Kidney (tissue), 14 donors: ENCODE results near the gene LRRC43. TPM values are rescaled to one million over a fixed set of nuclear protein-coding genes. Genes with fewer than 3 reads are reported as not detected.

Source experiments
- DNase-seq, 5 donors: peaks; one replicate each; pipeline ENCODE4 v3.0.0-alpha.2; 2013 to 2020
- FAIRE-seq: peaks from 2 replicates; lab custom pipeline; 2012; peaks lifted over from hg19 to GRCh38; lab: Jason Lieb, UNC
- H3K27ac ChIP-seq, 2 donors: one replicate each; pipeline ENCODE4 v1.7.0; 2013; ENCODE audit warnings: low read depth in 2 of 2, low read length in 2 of 2, inconsistent platforms in 1 of 2
- H3K27me3 ChIP-seq: one replicate; pipeline ENCODE4 v1.7.1; 2013; ENCODE audit warnings: low read length, inconsistent platforms; ENCODE audit not compliant: control insufficient read depth, insufficient read depth
- H3K36me3 ChIP-seq, 3 donors: one replicate each; pipeline versions ENCODE4 v1.7.0 to v1.7.1; 2013; ENCODE audit warnings: low read length in 3 of 3, control low read depth in 1 of 3, inconsistent platforms in 1 of 3; ENCODE audit not compliant: insufficient read depth in 3 of 3, control insufficient read depth in 2 of 3
- H3K4me1 ChIP-seq, 3 donors: one replicate each; pipeline versions ENCODE4 v1.7.0 to v1.7.1; 2013; ENCODE audit warnings: low read length in 3 of 3, inconsistent platforms in 1 of 3, low read depth in 1 of 3; ENCODE audit not compliant: control insufficient read depth in 2 of 3, insufficient read depth in 2 of 3
- H3K4me3 ChIP-seq, 3 donors: one replicate each; pipeline versions ENCODE4 v1.7.0 to v1.8.1; 2013; ENCODE audit warnings: low read length in 3 of 3, control low read depth in 1 of 3, inconsistent platforms in 1 of 3
- H3K9ac ChIP-seq, 3 donors: one replicate each; pipeline versions ENCODE4 v1.7.0 to v1.7.1; 2013; ENCODE audit warnings: low read length in 3 of 3, control low read depth in 1 of 3, inconsistent platforms in 1 of 3
- H3K9me3 ChIP-seq, 3 donors: one replicate each; pipeline versions ENCODE4 v1.7.0 to v1.7.1; 2013; ENCODE audit warnings: low read length in 3 of 3, control low read depth in 1 of 3, inconsistent platforms in 1 of 3; ENCODE audit not compliant: control insufficient read depth in 2 of 3, insufficient read depth in 1 of 3
- intact Hi-C: fragments of 100-400 bp; cut with DNase I; formaldehyde crosslinking; loops from one replicate; pipeline ENCODE4 v1.11.1; 2022
- polyA plus RNA-seq: library from polyadenylated mRNA; stranded (reverse); fragments of 350-450 nt; fragmentation: Illumina TruSeq; extraction: RNeasy Lipid Tissue Mini Kit (QIAGEN cat#74804); gene quantifications from one replicate; pipeline ENCODE4 v1.2.3, GENCODE V29; 2014; ENCODE audit warnings: low read depth, low replicate concordance; ENCODE audit not compliant: insufficient read depth
- total RNA-seq: library from RNA; stranded (reverse); fragmentation: NEBNext Ultra II Directional; extraction: Animal tissue kit (Norgen Biotek cat#: 25700); gene quantifications from one replicate; pipeline ENCODE4 v1.2.1, GENCODE V29; 2021
- TF ChIP-seq, protein P1 (sequence below): IDR thresholded peaks from 3 replicates; pipeline ENCODE4 v1.5.1; 2012; ENCODE audit warnings: mild to moderate bottlenecking, moderate library complexity, borderline replicate concordance; ENCODE audit not compliant: insufficient read depth; ENCODE audit errors: extremely low read depth
- donor health status: control.
- donor health status: control.
- donor health status: control.
- donor health status: control.
- donor health status: control.
- donor health status: DM: yes; HTN: yes; CAD: no.
- donor health status: Normal renal cell carcinoma (clear cell type).

The LRRC43 gene
- total and polyA plus RNA-seq, 2 donors from 2014 or later = 4.8 to 7.9 TPM

DNA sequence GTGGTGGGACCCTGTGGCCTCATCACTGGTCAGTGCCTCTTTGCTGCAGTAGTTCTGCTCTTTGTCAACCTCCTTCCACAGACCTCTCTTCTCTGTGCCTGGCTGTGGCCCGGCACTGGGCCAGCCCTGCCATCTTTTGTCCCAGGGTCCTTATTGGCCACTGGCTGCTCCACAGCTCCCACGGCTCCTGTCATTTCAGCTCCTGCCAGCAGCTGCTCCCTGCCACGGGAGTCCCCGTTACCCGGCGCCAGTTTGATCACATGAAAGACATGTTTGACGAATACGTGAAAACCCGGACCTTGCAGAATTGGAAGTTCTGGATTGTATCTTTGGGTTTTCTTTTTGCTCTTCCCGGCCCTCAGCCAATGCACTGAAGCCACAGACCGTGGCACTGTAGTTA lies 44.3 kb upstream of the LRRC43 start:
- no peaks in the 10 kb centered on the region for H3K9me3 ChIP-seq
- intact Hi-C loops = no loop called here
- H3K4me1 ChIP-seq = peaks cover 0 to 2% (median 0%) of the 10 kb centered on the region in 3 donors
- H3K4me3 ChIP-seq = no peak overlapping the region
- FAIRE-seq = no peak
- TF ChIP-seq, protein P1, sequence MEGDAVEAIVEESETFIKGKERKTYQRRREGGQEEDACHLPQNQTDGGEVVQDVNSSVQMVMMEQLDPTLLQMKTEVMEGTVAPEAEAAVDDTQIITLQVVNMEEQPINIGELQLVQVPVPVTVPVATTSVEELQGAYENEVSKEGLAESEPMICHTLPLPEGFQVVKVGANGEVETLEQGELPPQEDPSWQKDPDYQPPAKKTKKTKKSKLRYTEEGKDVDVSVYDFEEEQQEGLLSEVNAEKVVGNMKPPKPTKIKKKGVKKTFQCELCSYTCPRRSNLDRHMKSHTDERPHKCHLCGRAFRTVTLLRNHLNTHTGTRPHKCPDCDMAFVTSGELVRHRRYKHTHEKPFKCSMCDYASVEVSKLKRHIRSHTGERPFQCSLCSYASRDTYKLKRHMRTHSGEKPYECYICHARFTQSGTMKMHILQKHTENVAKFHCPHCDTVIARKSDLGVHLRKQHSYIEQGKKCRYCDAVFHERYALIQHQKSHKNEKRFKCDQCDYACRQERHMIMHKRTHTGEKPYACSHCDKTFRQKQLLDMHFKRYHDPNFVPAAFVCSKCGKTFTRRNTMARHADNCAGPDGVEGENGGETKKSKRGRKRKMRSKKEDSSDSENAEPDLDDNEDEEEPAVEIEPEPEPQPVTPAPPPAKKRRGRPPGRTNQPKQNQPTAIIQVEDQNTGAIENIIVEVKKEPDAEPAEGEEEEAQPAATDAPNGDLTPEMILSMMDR = no peak
- no peak overlapping the region for H3K27ac ChIP-seq
- no peak overlapping the region for H3K9ac ChIP-seq
- H3K27me3 ChIP-seq = no peaks in the 10 kb centered on the region
- no peak for DNase-seq
- H3K36me3 ChIP-seq = peaks cover 0 to 44% (median 28%) of the 10 kb centered on the region in 3 donors

DNA sequence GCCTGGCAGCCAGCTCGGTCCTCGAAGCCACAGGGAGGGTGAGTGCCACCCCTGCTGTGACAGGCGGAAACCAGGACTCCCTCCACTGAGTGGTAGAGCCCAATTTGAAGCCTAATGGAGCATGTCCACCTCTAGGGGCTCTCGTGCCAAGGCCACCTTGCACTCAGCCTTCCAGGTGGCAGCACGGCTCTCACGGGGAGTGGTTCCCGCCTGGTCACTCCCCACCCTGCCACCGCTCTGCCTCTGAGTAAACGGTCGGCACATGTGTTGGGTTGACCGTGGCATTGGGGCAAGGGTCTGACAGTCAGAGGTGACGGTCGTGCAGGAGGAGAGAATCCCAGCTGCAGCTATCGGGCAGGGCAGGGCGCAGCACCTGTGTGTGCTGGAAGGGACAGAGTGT lies 43.7 kb upstream of the LRRC43 start:
- Histone ChIP-seq H3K4me3 (no peak overlapping the region), H3K27me3 (no peaks in the 10 kb centered on the region), H3K27ac (peak overlapping the region in 1 of 2 donors; percentile 7), H3K9me3 (no peaks in the 10 kb centered on the region), H3K9ac (no peak overlapping the region), H3K4me1 (peaks cover 0 to 2% (median 0%) of the 10 kb centered on the region in 3 donors), H3K36me3 (peaks cover 0 to 44% (median 28%) of the 10 kb centered on the region in 3 donors)
- FAIRE-seq (no peak), DNase-seq (peak in 1 of 5 donors; percentile 36)
- TF ChIP-seq, protein P1 = no peak
- intact Hi-C loops = no loop called here

DNA sequence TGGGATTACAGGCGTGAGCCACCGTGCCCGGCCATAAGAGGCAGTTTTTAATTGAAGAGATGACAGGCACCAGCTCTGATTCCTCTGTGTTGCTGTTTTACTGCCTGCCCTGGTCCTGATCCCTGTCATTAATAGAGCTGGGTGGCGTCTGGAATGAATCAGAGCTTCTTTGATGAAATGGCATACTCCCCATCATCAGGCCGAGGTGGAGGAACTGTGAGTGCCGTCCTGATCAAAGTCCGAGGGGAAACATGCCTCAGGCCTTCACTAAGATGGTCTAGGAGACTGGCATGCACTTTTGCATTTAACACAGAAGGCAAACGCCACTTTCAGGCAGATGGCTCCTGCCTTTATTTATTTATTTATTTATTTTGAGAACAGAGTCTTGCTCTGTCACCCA lies 43.0 kb upstream of the LRRC43 start:
- intact Hi-C loops = no loop called here
- Histone ChIP-seq H3K36me3 (peaks cover 0 to 41% (median 28%) of the 10 kb centered on the region in 3 donors), H3K9me3 (no peaks in the 10 kb centered on the region), H3K4me3 (no peak overlapping the region), H3K27ac (no peak overlapping the region), H3K9ac (no peak overlapping the region), H3K4me1 (peaks cover 0 to 2% (median 0%) of the 10 kb centered on the region in 3 donors), H3K27me3 (no peaks in the 10 kb centered on the region)
- FAIRE-seq (no peak), DNase-seq (no peak)
- TF ChIP-seq, protein P1 = no peak
